H4 (cell line): ENCODE data around the gene KRT86. TPM values are rescaled to one million over a fixed set of nuclear protein-coding genes. Genes with fewer than 3 reads are reported as not detected.

ENCODE experiments used
- DNase-seq: peaks from one replicate; pipeline ENCODE4 v3.0.0-alpha.2; 2015; ENCODE audit warnings: low spot score
- total RNA-seq: library from RNA; depleted of rRNA; stranded (reverse); fragments of >200 nt; shearing (Covaris generic); gene quantifications from 2 replicates; pipeline ENCODE4 v1.2.3, GENCODE V29; 2014; rRNA removed

The KRT86 gene
- 0.31 and 0.93 TPM in 2 replicates for total RNA-seq

GRCh38 chr12:52274521-52275120 lies at the start of gene KRT86:
Gene KRT86 (plus strand): TSS chr12:52274645. CDS start chr12:52301917, 27,272 bp downstream.
- DNase-seq = no peak

- DNase-seq = no peak
These were observed 48.7 kb upstream of the KRT86 start for GRCh38 chr12:52225752-52226151.

- no peak for DNase-seq
These were observed 48.0 kb upstream of the KRT86 start for GRCh38 chr12:52226446-52226845.

GRCh38 chr12:52227606-52228166 lies 46.8 kb upstream of the KRT86 start:
- DNase-seq = no peak

- DNase-seq = no peak
These were observed 46.1 kb upstream of the KRT86 start for GRCh38 chr12:52228366-52228765.

GRCh38 chr12:52228931-52229330 lies 45.5 kb upstream of the KRT86 start:
- DNase-seq = no peak

GRCh38 chr12:52229836-52230343 lies 44.6 kb upstream of the KRT86 start:
- DNase-seq = no peak

GRCh38 chr12:52230364-52231281 lies 43.8 kb upstream of the KRT86 start:
- no peak for DNase-seq

- DNase-seq = no peak
These were observed 42.9 kb upstream of the KRT86 start for GRCh38 chr12:52231305-52232202.

- DNase-seq = no peak
These were observed 42.2 kb upstream of the KRT86 start for GRCh38 chr12:52232203-52232673.

GRCh38 chr12:52232674-52233461 lies 41.6 kb upstream of the KRT86 start, which contains the start of gene KRT7:
Gene KRT7 (plus strand): TSS chr12:52233243. CDS start chr12:52233297, 54 bp downstream.
- no peak for DNase-seq

GRCh38 chr12:52233462-52234207 lies 40.8 kb upstream of the KRT86 start:
- no peak for DNase-seq

- no peak for DNase-seq
These were observed 40.1 kb upstream of the KRT86 start for GRCh38 chr12:52234223-52234810.

- no peak for DNase-seq
These were observed 39.3 kb upstream of the KRT86 start for GRCh38 chr12:52235001-52235764.

- no peak for DNase-seq
These were observed 38.6 kb upstream of the KRT86 start for GRCh38 chr12:52235822-52236361.

- no peak for DNase-seq
These were observed 37.9 kb upstream of the KRT86 start for GRCh38 chr12:52236386-52237050.

GRCh38 chr12:52238207-52238840 lies 36.1 kb upstream of the KRT86 start:
- DNase-seq = no peak
